ENCODE measurements around the gene TARM1. TPM values are rescaled to one million over a fixed set of nuclear protein-coding genes. Genes with fewer than 3 reads are reported as not detected.

Gene TARM1
- total and polyA plus RNA-seq, 2 of the 8 experiments (the other 6 are each of a cell fraction or from before 2014, with no cell fraction given): not detected

- TF ChIP-seq, protein P1, sequence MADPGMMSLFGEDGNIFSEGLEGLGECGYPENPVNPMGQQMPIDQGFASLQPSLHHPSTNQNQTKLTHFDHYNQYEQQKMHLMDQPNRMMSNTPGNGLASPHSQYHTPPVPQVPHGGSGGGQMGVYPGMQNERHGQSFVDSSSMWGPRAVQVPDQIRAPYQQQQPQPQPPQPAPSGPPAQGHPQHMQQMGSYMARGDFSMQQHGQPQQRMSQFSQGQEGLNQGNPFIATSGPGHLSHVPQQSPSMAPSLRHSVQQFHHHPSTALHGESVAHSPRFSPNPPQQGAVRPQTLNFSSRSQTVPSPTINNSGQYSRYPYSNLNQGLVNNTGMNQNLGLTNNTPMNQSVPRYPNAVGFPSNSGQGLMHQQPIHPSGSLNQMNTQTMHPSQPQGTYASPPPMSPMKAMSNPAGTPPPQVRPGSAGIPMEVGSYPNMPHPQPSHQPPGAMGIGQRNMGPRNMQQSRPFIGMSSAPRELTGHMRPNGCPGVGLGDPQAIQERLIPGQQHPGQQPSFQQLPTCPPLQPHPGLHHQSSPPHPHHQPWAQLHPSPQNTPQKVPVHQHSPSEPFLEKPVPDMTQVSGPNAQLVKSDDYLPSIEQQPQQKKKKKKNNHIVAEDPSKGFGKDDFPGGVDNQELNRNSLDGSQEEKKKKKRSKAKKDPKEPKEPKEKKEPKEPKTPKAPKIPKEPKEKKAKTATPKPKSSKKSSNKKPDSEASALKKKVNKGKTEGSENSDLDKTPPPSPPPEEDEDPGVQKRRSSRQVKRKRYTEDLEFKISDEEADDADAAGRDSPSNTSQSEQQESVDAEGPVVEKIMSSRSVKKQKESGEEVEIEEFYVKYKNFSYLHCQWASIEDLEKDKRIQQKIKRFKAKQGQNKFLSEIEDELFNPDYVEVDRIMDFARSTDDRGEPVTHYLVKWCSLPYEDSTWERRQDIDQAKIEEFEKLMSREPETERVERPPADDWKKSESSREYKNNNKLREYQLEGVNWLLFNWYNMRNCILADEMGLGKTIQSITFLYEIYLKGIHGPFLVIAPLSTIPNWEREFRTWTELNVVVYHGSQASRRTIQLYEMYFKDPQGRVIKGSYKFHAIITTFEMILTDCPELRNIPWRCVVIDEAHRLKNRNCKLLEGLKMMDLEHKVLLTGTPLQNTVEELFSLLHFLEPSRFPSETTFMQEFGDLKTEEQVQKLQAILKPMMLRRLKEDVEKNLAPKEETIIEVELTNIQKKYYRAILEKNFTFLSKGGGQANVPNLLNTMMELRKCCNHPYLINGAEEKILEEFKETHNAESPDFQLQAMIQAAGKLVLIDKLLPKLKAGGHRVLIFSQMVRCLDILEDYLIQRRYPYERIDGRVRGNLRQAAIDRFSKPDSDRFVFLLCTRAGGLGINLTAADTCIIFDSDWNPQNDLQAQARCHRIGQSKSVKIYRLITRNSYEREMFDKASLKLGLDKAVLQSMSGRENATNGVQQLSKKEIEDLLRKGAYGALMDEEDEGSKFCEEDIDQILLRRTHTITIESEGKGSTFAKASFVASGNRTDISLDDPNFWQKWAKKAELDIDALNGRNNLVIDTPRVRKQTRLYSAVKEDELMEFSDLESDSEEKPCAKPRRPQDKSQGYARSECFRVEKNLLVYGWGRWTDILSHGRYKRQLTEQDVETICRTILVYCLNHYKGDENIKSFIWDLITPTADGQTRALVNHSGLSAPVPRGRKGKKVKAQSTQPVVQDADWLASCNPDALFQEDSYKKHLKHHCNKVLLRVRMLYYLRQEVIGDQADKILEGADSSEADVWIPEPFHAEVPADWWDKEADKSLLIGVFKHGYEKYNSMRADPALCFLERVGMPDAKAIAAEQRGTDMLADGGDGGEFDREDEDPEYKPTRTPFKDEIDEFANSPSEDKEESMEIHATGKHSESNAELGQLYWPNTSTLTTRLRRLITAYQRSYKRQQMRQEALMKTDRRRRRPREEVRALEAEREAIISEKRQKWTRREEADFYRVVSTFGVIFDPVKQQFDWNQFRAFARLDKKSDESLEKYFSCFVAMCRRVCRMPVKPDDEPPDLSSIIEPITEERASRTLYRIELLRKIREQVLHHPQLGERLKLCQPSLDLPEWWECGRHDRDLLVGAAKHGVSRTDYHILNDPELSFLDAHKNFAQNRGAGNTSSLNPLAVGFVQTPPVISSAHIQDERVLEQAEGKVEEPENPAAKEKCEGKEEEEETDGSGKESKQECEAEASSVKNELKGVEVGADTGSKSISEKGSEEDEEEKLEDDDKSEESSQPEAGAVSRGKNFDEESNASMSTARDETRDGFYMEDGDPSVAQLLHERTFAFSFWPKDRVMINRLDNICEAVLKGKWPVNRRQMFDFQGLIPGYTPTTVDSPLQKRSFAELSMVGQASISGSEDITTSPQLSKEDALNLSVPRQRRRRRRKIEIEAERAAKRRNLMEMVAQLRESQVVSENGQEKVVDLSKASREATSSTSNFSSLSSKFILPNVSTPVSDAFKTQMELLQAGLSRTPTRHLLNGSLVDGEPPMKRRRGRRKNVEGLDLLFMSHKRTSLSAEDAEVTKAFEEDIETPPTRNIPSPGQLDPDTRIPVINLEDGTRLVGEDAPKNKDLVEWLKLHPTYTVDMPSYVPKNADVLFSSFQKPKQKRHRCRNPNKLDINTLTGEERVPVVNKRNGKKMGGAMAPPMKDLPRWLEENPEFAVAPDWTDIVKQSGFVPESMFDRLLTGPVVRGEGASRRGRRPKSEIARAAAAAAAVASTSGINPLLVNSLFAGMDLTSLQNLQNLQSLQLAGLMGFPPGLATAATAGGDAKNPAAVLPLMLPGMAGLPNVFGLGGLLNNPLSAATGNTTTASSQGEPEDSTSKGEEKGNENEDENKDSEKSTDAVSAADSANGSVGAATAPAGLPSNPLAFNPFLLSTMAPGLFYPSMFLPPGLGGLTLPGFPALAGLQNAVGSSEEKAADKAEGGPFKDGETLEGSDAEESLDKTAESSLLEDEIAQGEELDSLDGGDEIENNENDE (IDR thresholded peaks at IDR 0.05; ENCODE audit: insufficient replicate concordance, low read length): peak; percentile 50
- TF ChIP-seq POLR2A (IDR thresholded peaks at IDR 0.05; ENCODE audit: control extremely low read depth in 1 of 2, low read depth in 2 of 2, low read length in 2 of 2) (peak in 1 of 2 experiments; percentile 41; a peak in 1 of 3 replicates), CBX5 (IDR thresholded peaks at IDR 0.05; ENCODE audit: low read depth, low read length) (no peak), JUN (IDR thresholded peaks at IDR 0.05; ENCODE audit: low read depth, low read length) (no peak), TCF12 (IDR thresholded peaks at IDR 0.05; ENCODE audit: low read depth, low read length) (no peak), CEBPB (IDR thresholded peaks at IDR 0.05; ENCODE audit: low read depth, low read length) (peak; percentile 53; the same call in 1 of the 2 replicates), RNF2 (IDR thresholded peaks at IDR 0.05; ENCODE audit: borderline replicate concordance, low read depth, low read length, missing control alignments, poor library complexity, severe bottlenecking) (no peak)
Observed at GRCh38 chr19:54035215-54036178, 45.7 kb downstream of the TARM1 start (continued).
